GM12873 (cell line): ENCODE data around the gene SYTL2.

ENCODE experiments used
- TF ChIP-seq, protein P1 (sequence below): IDR thresholded peaks from 2 replicates; pipeline ENCODE4 v1.5.1; 2012; ENCODE audit warnings: low read depth, mild to moderate bottlenecking, moderate library complexity, low read length, control low read depth; ENCODE audit not compliant: insufficient read depth; ENCODE audit errors: missing control alignments

The SYTL2 gene

DNA sequence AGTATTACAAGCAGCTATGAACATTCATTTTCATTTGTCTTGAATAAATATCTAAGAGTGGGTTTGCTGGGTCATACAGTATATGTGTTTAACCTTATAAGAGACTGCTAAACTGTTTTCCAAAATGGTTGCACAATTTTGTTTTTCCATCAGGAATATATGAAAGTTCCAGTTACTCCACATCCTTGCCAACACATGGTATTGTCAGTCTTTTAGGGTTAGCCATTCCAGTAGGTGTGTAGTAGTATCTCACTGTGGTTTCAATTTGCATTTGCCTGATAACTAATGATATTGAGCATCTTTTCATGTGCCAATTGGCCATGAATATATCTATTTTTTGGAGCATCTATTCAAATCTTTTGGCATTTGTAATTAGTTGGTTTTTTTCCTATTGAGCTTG lies 36.5 kb upstream of the SYTL2 start:
- TF ChIP-seq, protein P1, sequence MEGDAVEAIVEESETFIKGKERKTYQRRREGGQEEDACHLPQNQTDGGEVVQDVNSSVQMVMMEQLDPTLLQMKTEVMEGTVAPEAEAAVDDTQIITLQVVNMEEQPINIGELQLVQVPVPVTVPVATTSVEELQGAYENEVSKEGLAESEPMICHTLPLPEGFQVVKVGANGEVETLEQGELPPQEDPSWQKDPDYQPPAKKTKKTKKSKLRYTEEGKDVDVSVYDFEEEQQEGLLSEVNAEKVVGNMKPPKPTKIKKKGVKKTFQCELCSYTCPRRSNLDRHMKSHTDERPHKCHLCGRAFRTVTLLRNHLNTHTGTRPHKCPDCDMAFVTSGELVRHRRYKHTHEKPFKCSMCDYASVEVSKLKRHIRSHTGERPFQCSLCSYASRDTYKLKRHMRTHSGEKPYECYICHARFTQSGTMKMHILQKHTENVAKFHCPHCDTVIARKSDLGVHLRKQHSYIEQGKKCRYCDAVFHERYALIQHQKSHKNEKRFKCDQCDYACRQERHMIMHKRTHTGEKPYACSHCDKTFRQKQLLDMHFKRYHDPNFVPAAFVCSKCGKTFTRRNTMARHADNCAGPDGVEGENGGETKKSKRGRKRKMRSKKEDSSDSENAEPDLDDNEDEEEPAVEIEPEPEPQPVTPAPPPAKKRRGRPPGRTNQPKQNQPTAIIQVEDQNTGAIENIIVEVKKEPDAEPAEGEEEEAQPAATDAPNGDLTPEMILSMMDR, result no peak

DNA sequence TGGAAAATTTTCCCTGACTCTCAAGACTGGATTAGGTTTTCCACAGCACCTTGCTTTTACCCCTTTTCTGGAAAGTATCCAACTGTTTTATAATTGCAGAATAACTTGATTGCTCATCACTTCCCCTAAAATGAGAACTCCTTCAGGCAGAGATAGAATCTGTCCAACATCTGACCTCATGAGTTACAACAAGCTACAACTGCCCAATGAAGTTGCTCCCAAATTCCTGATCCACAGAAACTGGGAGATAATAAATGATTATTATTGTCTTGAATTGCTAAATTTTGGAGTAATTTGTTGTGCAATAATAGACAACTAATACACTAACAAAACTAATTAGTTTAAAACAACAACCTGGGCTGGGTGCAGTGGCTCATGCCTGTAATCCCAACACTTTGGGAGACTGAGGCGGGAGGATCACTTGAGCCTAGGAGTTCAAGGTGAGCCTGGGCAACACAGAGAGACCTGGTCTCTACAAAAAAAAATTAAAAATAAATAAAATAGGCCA lies 34.2 kb upstream of the SYTL2 start:
- TF ChIP-seq, protein P1, result no peak

DNA sequence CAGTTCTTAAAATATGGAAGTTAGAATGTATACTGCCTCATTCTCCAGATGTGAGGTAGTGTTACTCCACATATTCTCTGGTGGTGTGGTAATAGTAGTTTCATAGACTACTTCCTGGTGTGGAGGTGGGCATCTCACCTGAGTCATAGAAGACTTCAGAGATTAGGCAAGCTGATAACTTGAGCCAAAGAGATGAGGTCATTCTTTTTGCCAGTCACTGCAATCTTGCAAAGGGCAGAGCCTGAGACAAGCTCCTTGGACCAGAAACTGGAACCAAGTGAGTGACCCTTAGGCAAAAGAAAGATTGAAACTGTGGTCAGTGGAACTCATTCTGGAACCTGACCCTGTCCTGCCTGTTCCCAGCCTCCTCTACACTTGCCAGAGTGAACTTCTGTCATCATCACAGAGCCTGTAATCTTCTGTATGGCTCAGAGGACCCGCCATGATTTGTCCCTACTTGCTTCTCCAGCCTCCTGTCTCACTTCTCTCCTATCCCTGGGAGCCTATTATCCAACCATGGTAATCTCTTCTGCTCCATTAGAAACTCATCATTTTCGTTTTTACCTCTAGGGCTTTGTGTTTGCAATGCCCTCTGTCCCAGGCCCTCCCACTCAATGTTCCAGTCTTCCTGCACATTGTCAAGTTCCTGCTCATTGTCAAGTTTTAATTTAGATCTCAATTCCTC lies 33.6 kb upstream of the SYTL2 start:
- TF ChIP-seq, protein P1, result no peak

DNA sequence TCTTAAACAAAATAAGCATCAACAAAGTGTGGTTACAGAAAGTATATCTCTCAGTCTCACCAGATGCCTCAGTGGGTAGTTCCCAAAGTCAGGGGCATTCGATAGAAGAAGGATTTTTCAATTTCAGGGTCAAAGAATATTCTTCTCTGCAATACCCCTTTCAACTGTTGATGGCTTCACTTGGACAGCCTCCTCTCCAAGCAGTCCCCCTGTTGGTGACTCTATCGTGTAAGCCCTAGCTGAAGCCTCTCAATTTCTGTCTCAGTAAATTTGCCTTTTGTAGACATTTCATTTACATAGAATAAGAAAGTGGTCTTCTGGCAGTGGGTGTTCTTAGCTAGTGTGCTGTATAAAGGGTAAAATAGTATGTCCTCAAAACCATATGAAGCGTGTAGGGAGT lies 33.0 kb upstream of the SYTL2 start:
- TF ChIP-seq, protein P1, result no peak

DNA sequence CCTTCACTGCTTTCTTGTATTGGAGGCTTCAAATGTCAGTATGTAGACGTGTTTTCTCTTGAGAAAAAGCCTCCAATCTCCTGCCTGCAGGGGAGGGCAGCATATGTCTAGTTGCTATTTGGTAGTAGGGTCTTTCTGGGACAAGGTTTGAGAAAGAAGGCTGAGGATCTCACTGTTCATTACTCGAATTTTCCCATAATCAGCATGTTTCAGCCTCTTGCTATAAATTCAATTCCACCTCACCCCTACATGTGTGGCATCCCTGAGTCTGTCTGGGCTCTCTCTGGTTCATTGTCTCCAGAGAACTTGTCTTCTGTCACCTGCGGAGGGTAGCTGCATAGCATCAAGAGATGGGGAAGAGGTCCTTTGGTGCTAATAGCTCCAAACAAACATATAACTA lies 24.8 kb upstream of the SYTL2 start:
- TF ChIP-seq, protein P1, result no peak

DNA sequence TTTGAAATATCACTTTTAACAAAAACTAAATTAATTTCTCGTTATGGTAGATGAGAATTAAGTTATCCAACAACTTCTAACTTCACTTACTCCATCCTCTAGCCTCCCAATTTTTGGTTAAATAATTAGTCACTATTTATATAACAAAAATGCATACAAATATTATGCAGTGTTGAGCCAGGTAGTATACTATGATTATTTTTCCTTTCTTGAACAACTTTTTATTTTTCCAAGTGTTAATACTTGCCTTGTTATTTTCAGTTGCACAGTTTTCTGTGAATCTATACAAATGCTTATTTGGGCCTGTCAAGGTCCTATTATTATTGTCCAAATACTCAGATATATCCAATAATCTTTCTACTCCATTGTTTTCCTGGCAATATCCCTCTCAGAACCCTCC lies 24.3 kb upstream of the SYTL2 start:
- TF ChIP-seq, protein P1, result no peak

DNA sequence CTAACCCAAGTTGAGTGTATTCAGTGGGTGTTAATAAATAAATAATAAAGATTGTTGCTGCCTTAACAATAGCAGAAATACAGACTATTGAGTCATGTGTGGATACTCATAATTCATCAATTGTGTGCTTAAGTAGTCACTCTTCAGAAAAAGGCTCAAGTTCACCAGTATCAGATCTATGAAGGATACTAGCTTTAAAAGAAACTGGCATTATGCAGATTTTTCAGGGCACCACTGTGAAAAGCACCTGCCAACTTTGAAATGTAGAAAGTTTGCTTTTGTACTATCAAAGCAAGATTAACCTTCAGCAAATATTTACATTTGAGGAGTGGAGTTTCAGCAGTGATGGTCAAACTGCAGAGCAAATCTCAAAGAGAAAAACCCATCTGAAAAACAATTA lies 20.1 kb upstream of the SYTL2 start:
- TF ChIP-seq, protein P1, result no peak
